H7 (cell line): Measurements from ENCODE around the gene FER. TPM values are rescaled to one million over a fixed set of nuclear protein-coding genes. Genes with fewer than 3 reads are reported as not detected.

Experiments used
- DNase-seq: peaks from one replicate; pipeline ENCODE4 v3.0.0; 2012
- H3K27me3 ChIP-seq: 2 replicates; pipeline ENCODE4 v1.6.0; 2011; ENCODE audit warnings: mild to moderate bottlenecking, low read length; ENCODE audit not compliant: control insufficient read depth, insufficient read depth
- H3K36me3 ChIP-seq: replicated peaks from 2 replicates; pipeline ENCODE4 v1.5.1; 2011; ENCODE audit warnings: low read length; ENCODE audit not compliant: control insufficient read depth, insufficient read depth
- H3K4me3 ChIP-seq: 2 replicates; pipeline ENCODE4 v1.5.1; 2011; ENCODE audit warnings: low read depth, mild to moderate bottlenecking, control low read depth, low read length, moderate library complexity; ENCODE audit not compliant: insufficient read depth
- total RNA-seq: library from RNA; depleted of rRNA; stranded (reverse); fragments of >200 nt; shearing (Covaris generic); gene quantifications from 2 replicates; pipeline ENCODE4 v1.2.3, GENCODE V29; 2014

FER gene
- total RNA-seq, 1 experiment from 2014 or later = 6.7 TPM

DNA sequence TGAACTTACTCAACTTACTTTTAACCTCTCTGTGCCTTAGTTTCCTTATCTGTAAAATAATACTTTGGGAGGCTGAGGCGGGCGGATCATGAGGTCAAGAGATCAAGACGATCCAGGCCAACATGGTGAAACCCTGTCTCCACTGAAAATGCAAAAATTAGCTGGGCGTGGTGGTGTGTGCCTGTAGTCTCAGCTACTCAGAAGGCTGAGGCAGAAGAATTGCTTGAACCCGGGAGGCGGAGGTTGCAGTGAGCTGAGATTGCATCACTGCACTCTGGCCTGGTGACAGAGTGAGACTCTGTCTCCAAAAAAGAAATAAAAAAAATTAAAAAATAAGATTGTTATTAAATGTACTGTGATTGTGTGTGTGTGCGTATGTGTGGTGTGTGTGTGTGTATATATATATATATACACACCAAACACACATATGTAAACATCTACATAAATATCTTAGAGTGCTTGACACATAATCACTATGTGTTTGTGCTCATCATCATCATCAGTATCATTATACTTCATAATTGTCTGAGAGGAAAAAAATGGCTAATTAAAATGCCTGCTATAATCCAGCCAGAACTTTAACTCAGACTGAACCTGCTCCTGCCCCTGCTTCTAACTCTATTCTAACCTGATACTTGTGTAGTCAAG is 312.8 kb downstream of the FER start:
- DNase-seq = no peak
- Histone ChIP-seq H3K4me3 (no peak overlapping the region), H3K36me3 (no peaks in the 10 kb centered on the region), H3K27me3 (no peaks in the 10 kb centered on the region)

DNA sequence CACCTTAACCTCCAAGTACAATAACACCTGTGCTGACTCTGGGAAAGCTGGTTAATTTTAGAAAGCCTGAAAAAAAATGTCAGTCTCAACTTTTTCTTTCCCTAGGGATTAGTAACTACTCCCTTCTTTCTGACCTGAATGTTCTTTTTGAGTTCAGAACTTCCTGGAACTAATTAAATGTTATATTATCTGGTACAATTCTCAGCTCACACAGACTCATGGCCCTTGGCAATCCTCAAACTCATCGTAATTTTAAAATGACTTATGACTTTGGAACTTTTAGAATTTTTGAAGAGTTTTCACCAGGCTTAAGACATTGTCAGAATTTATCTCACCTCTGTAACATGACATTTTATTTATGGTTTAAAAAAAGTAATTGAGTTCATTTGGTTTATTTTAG is 315.0 kb downstream of the FER start:
- DNase-seq = no peak
- no peaks in the 10 kb centered on the region for H3K27me3 ChIP-seq
- H3K4me3 ChIP-seq = no peak overlapping the region
- no peaks in the 10 kb centered on the region for H3K36me3 ChIP-seq

DNA sequence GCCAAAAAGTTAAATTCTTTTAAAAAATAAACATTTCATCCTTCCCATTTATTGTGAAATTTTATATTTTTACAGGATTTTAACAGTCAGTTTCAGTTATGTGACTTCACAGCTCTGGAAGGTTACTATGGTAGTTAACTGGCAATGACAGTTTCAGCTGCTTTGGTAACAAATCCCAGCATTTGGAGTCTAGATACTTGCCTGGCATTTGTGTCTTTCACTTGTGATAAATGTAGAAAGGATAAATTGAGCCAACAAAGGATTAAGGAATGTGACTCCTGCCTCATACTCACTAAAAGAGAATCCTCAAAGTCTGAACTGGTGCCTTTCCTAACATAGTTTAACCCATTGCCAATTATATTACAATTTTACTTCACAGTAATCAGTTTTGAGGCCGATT is 315.5 kb downstream of the FER start:
- DNase-seq = no peak
- H3K4me3 ChIP-seq = no peak overlapping the region
- H3K27me3 ChIP-seq = no peaks in the 10 kb centered on the region
- H3K36me3 ChIP-seq = no peaks in the 10 kb centered on the region

DNA sequence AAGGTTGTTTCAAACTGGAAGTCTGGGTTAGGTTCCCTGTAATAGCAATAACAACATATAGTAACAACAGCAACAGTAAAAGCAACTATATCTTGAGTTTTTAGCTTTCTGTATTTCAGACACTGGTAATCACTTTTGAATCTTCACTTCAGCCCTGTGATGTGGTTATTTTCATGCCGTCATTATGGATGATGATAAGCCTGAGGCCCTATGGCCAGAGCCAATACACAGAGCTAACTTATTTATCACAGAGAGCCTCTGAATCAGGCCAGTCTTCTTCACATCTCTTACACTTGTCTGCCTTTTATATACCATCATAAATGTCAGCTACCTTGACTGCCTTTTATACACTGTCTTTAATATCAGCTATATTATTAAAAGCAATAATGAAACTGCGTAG is 329.0 kb downstream of the FER start:
- no peak overlapping the region for H3K4me3 ChIP-seq
- H3K36me3 ChIP-seq = no peaks in the 10 kb centered on the region
- DNase-seq = no peak
- H3K27me3 ChIP-seq = no peaks in the 10 kb centered on the region; the same call in 1 of the 2 replicates

DNA sequence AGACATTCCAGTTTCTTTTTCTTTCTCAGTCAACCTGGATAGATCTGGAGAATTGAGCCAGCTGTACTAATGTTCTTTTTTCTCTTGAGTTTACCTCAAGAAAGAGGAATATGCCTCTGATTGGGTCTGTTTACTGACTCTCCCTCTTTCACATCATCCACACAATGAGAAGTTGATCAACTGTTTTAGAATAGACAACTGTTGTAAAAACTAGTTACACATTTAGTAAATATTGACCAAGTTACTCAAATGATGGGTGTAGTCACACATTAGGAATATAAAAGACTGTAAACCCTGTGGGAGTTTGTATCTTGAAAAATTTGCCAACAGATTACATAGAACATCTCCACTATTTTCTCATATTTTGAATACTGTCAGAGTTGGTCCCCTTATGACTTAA is 330.8 kb downstream of the FER start:
- H3K27me3 ChIP-seq = no peaks in the 10 kb centered on the region; the same call in 1 of the 2 replicates
- no peak for DNase-seq
- H3K36me3 ChIP-seq = no peaks in the 10 kb centered on the region
- H3K4me3 ChIP-seq = no peak overlapping the region

DNA sequence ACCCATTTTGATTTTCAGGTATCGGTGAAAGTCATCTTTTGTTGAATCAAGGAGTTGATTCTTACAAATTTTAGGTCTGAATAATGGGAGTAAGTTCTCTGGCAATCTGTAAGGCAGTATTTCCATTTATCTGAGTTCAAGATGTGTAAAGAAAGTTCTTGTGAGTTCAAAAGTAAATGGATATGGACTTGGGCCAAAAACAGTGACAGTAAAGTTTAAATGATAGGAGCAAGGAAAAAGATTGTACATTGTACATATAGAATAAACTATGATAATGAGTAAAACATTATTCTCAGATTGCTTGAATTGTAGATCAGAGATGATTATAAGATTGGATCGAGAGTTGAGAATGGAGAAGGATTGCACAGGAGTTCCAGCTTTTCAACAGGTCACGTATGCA is 332.8 kb downstream of the FER start:
- no peaks in the 10 kb centered on the region; the same call in 1 of the 2 replicates for H3K27me3 ChIP-seq
- H3K4me3 ChIP-seq = no peak overlapping the region
- DNase-seq = no peak
- H3K36me3 ChIP-seq = no peaks in the 10 kb centered on the region

DNA sequence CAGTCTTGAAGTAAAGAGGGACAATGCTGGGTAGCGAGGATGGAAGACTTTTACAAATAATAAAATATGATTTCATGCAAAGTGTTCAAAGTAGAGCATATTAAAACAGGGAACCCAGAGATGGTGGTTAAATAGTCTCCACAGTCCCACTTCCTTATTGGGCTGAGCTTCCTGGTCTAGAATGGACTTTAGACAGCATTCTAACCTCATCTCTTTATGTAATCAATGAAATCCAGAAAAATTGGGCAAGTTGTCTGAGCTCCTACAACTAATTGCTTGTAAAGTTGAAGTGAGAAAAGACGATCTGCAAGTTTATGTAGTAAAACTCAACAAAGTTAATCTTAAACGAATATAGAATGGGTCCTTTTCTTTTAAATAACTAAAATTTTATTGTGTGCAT is 333.2 kb downstream of the FER start:
- Histone ChIP-seq H3K27me3 (no peaks in the 10 kb centered on the region; the same call in 1 of the 2 replicates), H3K4me3 (no peak overlapping the region), H3K36me3 (no peaks in the 10 kb centered on the region)
- no peak for DNase-seq

DNA sequence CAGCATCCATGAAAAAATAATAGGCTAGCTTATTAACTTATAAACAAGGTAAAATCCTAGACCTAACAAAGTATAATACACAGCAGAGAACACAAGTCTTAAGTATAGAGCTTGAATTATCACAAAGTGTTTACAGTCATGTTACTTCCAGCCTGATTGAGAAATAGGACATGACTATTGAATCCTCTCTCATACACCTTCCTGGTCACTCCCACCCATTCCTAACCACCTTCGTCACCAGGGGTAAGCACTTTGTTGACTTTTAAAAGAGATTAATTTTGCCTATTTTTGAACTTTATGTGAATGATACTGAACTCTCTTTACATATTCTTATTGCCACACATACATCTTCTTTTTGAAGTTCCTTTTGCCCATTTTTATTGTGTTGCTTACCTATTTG is 336.2 kb downstream of the FER start:
- no peak for DNase-seq
- H3K27me3 ChIP-seq = no peaks in the 10 kb centered on the region
- H3K4me3 ChIP-seq = no peak overlapping the region
- no peaks in the 10 kb centered on the region for H3K36me3 ChIP-seq

DNA sequence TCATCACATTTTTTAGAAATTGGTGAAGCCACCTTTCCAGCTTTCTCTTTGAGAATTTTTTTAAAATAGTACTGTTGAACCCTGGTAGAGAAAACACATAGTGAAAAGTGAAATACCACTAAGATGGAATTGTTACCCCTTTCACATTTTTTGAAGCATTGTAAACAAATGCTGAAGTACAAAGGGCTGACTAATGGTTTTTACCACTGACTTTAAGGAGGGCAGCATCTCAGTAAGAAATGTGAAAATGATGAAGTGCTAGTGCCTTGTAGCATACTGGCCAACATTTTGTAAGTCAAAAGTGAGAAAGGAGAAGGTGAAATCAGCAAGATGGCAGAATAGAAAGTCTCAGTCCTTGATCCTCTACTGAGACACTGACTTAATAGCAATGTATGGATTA is 341.5 kb downstream of the FER start:
- Histone ChIP-seq H3K27me3 (no peaks in the 10 kb centered on the region), H3K36me3 (no peaks in the 10 kb centered on the region), H3K4me3 (no peak overlapping the region)
- no peak for DNase-seq

DNA sequence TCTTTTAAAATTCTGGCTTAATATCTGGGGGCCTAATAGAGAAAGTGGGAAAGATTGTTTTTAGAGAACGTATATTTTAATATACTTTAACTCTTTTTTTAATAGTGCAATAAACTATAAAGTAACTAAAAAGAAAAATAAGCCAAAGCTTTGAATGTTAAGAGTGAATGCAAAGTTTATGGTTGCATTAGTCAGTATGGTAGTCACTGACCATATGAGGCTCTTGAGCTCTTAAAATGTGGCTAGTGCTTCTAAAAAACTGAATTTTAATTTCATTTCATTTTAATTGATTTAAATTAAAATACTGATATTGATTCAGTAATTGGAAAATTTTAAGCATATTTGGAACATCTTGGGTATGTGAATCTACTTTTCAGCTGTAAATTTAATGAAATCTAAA is 351.4 kb downstream of the FER start:
- no peak for DNase-seq
- Histone ChIP-seq H3K4me3 (no peak overlapping the region), H3K36me3 (no peaks in the 10 kb centered on the region), H3K27me3 (no peaks in the 10 kb centered on the region)

DNA sequence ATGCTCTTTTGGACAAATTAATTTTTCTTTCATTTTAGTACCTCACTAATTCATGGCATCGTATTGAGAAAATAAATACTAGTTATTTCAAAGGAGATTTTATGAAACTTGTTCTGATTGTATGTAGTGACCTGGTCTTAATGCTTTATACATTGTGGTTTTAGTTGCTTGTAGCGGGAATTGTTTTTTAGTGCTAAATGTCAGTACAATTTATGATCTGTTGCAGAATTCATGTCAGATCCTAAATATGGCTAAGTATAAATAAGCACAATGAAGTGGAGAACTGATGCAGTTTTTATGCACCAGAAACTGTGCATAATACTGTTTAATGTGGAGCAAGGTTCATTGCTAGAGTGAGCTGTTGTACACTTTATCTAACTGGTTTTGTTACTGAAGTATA is 353.3 kb downstream of the FER start:
- no peaks in the 10 kb centered on the region for H3K36me3 ChIP-seq
- H3K4me3 ChIP-seq = no peak overlapping the region
- DNase-seq = no peak
- no peaks in the 10 kb centered on the region for H3K27me3 ChIP-seq

DNA sequence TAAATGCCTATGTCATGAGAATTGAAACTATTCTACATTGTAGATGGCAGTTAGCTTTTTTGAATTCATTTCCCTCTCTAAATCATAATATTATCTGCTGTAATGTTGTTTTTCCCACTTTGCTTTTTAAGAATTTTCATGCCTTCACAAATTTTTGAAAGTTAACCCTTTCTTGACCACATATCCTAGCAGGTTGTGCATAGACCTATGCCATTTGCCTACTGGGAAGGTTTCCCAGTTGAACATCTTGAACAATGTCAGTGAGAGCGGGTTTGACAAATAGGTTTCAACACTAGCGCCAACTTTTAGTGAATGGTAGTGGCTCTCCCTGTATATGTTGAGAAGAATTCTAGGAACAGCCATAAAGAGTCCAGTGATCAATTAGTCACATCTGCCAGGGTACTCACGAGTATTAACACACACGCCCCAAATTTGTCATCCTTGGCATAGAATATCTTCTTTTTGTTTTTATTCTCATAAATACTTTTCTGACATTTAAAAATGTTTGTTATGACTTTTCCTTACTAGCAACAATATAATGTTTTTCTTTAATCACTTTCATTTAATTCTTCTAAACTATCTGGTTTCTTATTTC is 354.5 kb downstream of the FER start:
- no peak for DNase-seq
- Histone ChIP-seq H3K36me3 (no peaks in the 10 kb centered on the region), H3K4me3 (no peak overlapping the region), H3K27me3 (no peaks in the 10 kb centered on the region)

DNA sequence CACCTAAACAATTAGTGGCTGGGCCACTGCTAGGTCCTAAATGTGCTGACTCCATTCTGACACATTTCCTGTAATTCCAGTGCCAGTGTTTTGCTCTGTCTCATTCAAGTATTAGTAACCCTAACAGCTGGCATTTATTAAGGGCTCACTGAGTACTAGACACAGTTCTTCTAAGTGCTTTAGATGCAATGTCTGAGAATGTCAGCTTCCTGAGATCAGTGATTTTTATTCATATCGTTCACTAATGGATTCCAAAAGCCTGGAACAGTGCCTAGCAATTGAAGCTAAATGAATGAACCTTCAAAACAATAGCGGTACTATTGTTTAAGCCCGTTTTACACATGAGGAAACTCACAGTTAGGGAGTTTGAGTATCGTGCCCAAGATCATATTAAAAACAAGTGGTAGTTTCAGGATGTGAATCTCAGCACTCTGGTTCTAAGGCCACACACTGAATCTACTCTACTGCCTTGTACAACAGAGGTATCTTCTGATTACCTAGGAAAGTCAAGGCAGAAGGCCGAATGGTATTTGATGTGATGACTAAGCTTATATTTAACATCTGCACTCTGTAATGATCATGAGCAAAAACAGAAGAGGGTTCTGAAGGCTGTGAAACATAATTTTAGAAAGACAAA is 358.1 kb downstream of the FER start:
- DNase-seq = no peak

DNA sequence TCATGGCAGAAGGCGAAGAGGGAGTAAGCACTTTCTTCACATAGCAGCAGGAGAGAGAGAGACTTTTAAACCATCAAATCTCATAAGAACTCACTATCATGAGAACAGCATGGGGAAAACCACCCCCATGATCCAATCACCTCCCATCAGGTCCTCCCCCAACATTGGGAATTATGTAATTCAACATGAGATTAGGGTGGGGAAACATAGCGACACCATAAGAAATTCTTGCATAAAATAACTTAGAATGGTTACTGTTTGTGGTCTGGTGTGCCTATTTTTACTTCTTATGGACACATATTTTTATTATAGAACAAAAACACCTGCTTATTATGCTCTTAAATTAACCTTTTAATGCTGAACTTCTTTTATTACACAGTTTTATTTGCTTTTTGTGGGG is 364.0 kb downstream of the FER start:
- no peaks in the 10 kb centered on the region for H3K27me3 ChIP-seq
- H3K4me3 ChIP-seq = no peak overlapping the region
- DNase-seq = no peak
- no peaks in the 10 kb centered on the region for H3K36me3 ChIP-seq

More for the DNA sequence above, 358.1 kb downstream of the FER start:
- Histone ChIP-seq H3K27me3 (no peaks in the 10 kb centered on the region), H3K4me3 (no peak overlapping the region), H3K36me3 (no peaks in the 10 kb centered on the region)

DNA sequence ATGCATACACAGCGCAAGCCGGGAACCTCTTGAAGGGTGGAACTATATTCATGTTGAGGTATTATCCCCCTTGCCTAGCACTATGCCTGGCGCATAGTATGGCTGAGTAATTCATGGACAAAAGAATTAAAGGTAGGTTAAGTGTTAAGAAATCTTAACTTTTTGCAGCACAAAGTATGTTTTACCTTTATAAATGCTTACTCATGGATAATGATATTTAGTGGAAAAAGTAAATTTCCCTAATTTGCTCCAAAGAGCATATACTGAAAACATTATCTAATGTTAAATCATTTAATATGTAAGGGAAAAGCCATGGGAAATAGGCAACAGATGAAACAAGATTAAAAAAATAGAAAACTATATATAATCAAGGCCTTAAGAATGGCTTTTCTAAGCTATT is 365.9 kb downstream of the FER start:
- no peak overlapping the region for H3K4me3 ChIP-seq
- H3K27me3 ChIP-seq = no peaks in the 10 kb centered on the region
- DNase-seq = no peak
- H3K36me3 ChIP-seq = no peaks in the 10 kb centered on the region
